Germinal center (tissue), 1 donor: ENCODE data around the gene STOM.

ENCODE experiments used
- DNase-seq: peaks from one replicate; pipeline ENCODE4 v3.0.0; 2012; ENCODE audit warnings: mixed read lengths, low spot score

STOM gene

DNA sequence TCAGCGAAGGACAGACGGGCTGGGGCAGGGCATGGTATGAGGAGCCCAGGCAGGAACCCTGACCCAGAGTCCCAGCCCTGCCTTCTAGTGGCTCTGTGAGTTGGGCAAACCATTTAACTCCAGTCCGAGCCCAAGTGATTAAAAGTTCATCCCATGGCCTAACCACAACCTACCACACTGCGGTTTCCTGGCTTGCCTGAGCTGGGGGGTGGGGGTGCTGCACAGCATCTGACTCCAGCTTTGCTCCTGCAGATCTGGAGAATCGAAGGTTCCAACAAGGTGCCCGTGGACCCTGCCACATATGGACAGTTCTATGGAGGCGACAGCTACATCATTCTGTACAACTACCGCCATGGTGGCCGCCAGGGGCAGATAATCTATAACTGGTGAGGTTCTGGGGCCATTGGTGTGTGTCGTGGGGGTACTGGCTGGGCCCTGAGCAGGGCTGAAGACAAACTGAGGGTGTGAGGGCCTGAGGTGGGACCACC, 49.0 kb downstream of the STOM start:
- DNase-seq, result no peak

DNA sequence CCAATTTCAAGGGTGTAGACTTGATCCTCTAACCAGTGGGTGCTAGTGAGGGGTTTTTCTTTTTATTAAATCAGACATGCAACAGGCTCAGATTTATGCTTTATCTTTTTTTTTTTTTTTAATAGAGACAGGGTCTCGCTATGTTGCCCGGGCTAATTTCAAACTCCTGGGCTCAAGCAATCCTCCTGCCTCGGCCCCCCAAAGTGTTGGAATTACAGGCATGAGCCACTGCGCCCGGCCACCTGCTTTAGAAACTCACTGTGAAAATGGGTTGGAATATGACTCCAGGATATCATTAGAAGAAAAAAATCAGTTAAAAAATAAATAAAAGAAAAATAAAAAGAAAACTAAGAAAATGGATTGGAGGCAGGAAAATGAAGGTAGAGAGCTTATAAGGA, 50.7 kb downstream of the STOM start:
- DNase-seq, result no peak

DNA sequence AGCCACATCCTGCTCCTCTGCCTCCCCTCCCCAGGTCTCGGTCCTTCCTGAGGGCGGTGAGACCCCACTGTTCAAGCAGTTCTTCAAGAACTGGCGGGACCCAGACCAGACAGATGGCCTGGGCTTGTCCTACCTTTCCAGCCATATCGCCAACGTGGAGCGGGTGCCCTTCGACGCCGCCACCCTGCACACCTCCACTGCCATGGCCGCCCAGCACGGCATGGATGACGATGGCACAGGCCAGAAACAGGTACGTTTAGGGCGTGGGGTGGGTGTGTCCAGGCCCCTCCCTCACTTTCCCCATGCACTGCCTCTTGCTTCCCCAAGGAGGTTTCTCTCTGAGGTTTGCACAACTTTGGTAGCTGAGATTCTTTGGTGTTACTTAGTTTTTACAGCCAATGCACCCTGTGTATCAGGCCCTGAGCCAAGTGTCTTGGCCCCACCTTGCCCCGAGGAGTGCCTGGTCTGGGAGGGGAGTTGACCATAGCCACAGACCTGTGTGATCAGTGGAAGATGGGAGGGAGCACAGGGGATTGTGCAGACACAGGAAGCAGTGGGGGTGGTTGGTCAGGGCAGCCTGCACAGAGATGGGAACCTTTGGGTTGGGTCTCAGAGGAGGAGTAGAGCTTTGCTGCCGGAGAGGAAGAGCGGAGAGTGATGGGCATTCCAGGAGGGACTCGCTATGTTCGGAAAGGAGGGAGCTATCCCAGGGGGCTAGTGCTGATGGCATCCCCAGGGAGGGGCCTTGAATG, 51.2 kb downstream of the STOM start:
- no peak for DNase-seq

DNA sequence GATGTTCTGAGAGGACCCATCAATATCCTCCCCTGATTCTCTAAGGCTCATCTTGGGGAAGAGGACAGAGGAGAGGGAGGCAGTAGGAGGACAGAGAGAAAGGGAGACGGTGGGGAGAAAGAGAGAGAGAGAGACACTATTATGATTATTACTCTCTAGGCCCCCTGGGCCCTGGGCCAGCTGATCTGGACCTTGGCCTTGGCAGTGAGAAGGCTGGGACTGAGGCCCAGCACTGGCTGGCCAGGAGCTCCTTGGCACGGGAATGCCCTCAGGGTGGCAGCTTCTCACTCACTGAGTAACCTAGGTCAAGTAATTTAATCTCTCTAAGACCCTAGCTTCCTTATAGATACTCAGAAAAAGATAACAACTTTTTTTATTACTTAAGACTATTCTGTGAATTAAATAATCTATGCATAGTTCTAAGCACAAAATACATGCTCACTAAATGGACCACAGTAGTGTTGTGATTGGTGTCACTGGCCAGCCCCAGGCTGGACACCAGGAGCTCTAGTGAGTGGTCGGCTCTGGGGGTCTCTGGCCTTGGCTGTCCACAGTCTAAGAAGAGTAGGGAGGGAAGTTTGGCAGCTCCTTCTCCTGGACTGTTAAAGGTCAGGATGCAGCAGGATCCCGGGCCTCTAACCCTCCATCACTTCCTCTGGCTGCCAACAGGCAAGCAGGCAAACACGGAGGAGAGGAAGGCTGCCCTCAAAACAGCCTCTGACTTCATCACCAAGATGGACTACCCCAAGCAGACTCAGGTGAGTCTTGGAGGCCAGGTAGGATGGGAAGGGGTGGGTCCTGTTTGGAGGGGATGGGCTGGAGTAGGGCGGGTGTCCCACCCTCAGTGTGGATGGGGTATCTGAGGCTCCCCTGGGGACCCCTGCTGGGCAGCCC, 52.1 kb downstream of the STOM start:
- no peak for DNase-seq

DNA sequence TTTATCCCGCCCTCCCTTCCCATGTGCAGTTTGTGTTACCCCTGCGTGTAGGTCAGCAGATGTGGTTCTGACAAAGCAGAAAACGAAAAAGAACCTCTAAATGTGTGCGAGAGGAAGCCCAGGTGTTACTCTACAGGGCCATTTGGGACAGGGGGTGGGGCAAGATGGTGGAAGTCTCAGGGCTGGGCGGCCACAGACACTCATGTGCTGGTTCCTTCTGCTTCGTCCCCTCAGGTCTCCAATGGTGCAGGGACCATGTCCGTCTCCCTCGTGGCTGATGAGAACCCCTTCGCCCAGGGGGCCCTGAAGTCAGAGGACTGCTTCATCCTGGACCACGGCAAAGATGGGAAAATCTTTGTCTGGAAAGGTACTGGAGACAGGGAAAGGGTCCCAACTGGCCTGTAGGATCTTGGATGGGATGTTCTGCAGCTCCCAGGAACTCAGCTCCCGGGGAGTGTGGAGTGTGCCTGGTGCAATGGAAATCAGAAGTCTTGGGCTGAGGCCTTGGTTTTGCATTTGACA, 53.1 kb downstream of the STOM start:
- DNase-seq, result no peak

DNA sequence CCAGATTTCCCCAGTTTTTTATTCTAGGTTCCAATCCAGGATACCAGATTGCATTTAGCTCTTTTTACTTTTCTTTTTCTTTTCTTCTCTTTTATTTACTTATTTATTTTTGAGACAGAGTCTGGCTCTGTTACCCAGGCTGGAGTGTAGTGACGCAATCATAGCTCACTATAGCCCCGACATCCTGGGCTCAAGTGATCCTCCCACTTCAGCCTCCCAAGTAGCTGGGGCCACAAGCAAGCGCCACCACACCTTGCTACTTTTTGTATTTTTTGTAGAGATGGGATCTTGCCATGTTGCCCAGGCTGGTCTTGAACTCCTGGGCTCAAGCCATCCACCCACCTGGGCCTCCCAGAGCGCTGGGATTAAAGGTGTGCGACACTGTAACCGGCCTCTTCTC, 53.7 kb downstream of the STOM start:
- DNase-seq, result no peak

DNA sequence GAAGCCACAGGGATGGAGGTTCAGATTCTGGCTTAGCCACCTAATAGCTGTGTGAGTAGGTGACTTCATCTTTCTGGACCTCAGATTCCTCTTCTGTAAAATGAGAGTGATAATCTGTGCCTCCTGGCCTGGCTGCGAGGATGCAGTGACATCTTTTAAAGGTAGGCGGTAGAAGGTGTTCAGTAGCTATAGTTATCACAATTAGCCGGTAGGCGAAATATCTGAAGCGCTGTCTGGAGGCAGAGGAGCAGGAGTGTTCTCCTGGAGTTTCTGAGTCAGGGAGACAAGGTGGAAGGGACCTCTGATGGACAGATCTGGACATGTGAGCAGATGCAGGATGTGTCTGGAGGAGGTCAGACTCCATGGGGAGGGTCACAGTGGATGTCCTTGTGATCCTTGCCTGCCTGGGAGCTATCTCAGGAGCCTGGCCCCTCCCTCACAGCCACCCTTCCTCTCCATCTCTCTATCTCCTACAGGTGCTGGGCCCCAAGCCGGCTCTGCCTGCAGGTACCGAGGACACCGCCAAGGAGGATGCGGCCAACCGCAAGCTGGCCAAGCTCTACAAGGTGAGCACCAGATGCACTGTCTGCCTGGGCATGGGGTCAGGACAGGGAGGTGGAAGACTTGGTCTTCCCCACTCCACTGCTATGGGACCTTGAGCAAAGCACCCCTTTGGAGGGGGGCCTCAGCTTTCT, 56.4 kb downstream of the STOM start:
- no peak for DNase-seq

DNA sequence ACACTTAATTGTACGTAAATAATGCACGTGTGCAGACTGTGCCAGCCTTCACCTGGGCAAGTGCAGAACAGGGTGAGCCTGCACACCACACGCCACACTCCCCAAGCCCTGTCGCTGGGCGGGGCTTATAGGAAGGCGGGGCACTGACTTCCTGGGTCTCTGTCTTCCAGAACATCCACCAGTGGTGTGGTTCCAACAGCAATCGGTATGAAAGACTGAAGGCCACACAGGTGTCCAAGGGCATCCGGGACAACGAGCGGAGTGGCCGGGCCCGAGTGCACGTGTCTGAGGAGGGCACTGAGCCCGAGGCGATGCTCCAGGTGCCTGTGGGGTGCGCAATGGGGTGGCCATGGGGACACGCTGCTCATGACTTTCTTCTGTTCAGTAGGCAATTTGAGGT, 57.9 kb downstream of the STOM start:
- DNase-seq, result no peak

DNA sequence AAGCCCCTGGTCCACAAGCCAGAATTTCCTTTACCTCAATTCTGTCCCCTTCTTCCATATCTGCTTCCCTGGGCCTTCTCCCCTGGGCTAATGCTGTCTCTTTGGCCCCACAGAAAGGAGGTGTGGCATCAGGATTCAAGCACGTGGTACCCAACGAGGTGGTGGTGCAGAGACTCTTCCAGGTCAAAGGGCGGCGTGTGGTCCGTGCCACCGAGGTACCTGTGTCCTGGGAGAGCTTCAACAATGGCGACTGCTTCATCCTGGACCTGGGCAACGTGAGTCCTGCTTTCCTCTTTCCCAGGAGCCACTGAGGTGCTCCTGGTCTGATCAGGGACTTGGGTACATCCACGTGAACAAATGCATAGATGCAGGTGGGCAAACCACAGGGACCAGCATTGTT, 59.5 kb downstream of the STOM start:
- DNase-seq, result no peak

DNA sequence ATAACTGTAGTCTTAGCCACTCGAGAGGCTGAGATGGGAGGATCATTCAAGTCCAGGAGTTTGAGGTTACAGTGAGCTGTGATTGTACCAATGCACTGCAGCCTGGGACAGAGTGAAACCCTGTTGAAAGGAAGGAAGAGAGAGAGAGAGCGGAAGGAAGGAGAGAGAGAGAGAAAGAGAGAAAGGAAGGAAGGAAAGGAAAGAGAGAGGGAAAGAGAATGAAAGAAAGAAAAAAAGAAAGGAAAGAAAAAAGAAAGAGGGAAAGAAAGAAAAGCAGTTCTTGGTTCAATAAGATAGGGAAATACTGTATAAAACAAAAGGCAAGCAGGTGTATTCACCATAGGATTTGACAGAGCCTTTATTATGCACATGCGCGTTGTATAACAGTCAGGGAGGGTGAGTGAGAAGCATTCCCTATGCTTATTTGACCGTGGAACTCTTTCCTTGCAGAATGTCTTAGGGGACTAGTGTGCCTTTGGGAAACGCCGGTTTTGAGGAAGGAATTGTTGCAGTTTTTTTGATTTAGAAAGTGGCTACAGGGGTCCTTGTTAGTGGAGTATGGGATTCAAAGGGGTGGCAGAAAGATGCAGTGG, 60.1 kb downstream of the STOM start:
- DNase-seq, result no peak

DNA sequence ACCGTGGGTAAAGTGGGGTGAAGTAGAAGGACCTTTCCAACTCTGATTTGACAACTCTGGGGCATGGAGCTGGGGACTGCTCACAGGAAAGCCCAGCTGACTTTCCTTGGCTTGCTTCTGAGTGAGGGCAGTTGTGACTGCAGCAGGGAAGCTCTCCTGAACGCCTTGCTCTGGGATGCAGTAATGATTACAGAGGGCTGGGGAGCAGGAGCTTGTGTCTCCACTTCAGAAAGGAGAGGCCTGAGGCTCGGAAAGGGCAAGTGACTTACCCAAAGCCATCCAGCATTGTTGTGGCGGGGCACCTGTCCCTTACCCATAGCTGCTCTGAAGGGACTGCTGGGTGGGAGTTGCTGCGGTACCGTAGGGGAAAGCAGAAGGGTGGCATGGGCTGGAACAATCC, 60.9 kb downstream of the STOM start:
- no peak for DNase-seq

DNA sequence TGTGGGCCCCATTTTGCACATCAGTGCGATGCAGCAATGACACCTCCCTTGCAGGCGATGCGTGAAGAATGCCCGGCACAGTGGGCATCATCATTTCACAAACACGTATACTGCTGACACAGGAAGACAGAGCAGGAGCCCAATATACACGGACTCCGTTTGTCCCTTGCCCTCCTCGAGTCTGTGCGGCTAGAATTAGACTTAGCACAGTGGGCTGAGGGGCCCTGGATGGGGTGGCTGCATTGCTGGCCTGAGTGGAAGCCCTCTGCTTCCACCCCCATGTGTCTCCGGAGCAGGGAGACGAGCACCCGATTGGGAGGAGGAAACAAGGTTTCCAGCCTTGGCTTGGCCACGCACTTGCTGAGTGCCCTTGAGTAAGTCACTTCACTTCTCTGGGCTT, 61.3 kb downstream of the STOM start:
- DNase-seq, result no peak

DNA sequence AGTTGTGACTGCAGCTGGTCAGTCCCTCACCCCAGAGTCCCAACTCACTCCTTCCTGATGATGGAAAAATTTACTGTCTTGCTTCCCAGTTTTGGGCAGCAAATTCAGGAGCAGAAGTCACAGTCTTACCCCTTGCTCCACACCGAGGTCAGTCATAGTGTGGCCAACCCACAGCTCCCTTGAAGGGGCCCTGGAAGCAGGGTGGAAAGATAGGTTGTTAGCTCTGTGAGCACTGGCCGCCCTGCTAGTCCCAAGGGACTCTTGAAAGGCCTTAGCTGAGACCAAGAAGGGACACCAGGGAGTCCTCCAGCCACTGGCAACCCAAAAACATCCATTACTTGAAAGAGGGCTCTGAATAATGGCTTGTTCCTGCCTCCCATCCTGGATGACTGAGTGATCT, 62.1 kb downstream of the STOM start:
- no peak for DNase-seq

DNA sequence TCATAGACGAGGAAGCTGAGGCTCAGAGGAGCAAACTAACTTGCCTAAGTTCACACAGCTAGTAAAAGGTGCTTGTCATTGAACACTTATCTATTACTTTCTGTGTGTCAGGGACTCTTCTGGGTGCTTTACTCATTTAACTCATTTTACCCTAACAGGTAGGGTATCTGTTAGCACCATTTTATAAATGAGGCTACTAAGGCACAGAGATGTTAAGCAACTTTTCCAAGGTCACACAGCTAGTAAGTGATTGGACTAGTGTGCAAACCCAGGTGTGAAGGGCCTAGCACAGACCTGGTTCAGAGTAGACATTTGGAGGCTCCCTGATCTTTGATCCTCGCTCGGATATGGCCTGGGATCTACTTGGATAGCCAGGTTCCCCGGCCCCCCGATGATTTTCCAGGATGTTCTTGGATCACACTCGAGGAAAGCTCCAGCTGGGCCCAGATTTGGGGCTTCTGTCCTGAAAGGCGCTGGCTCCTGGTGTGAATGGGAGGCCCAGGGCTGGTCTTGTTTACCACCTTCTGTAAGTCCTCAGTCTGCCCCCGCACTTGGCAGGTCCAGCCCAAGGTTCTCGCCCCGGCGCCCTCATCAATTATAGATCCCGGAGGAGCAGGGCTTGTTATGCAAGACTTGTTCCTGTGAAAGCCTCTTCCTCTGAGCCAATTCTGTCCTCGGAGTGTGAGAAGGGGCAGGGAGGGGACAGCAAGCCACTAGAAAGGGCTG, 64.6 kb downstream of the STOM start:
- DNase-seq, result no peak

DNA sequence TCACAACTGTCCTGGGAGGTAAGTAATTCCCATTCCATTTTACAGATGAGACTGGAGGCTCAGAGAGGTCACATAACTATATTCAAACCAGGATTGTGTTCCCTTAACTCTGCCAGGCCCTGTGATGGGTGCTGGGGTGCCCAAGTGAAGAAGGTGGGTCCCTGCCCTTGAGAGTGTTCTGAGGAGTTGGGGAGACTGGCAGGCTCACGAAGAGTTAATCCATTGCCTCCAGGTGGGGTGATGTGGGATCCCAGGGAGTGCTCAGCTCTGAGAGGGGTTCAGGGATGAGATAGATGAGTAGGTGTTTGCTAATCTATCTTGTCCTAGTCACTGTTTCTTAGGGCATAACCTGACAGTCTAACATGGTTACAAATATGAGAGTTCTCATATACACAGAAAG, 65.3 kb downstream of the STOM start:
- no peak for DNase-seq

DNA sequence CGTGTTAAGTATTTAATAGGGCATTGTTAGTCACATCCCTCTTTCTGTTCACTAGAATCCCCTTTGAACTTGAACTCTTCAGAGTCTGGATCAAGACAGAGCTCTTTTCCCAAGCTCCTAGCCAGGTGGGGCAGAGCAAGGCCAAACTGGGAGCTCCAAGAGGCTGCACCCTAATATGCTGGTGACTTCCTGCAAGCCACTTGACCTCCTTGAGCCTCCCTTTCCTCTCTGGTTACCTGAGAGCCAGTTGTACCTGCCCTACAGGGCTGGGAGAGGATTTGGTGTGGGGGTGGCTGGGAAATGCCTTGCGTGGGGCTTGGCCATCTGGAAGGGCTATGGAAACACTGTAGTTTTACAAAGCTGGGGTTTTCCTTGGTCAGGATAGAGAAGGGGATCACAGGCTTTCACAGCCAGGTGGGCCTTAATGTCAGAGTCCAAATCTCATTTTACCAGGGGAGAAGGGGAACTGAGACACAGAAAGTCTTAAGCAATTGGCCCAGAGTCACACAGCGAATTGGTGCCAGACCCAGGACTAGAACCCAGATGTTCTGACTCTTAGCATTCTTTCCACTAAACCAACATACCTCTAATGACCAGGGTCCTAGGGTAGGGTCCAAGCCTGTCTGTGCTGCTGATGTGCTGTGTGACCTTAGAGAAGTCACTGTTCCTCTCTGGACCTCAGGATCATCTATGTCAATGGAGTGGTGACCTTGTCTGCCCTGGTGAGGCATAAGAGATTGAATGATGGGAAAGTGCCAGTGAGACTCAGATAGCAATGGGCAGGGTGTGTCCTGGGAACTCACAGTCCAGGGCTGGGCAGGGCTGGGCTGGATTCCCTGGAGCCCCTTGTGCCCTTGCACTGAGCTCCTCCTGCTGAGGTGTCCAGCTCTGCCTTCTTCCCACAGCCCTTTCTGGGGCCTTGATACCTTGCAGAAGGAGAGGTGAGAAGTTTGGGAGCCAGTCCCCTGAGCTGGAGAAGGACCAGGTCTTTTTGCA, 66.3 kb downstream of the STOM start:
- DNase-seq, result no peak

DNA sequence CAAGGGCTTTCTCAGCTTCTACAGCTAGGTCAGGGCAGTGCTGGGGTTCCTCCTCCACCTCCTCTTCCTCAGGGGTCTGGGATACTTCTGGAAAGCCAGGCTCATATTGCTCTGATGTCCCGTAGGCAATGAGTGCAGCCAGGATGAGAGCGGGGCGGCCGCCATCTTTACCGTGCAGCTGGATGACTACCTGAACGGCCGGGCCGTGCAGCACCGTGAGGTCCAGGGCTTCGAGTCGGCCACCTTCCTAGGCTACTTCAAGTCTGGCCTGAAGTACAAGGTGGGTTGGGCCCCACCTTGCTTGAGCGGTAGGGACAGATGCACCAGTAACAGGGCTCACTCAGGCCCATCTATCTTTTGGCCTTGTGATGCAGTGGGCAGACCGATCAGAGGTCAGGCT, 67.3 kb downstream of the STOM start:
- DNase-seq, result no peak

DNA sequence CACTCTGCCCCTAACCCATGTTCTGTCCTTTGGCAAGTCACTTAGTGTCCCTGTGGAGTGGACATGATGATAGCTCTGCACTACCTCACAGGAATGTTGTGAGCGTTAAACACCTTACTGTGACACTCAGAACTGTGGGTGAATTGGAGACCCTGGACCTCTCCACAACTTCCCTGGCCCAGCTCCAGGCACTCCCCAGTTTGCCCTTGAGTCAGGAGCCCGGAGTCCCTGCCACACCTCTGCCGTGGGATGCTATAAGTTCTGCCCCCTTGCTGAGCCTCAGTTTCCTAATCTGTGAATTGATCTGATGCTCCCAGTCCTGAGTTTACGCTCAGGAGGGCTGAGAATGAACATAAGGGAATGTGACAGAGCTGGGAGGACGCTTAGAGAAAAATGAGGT, 67.7 kb downstream of the STOM start:
- no peak for DNase-seq

DNA sequence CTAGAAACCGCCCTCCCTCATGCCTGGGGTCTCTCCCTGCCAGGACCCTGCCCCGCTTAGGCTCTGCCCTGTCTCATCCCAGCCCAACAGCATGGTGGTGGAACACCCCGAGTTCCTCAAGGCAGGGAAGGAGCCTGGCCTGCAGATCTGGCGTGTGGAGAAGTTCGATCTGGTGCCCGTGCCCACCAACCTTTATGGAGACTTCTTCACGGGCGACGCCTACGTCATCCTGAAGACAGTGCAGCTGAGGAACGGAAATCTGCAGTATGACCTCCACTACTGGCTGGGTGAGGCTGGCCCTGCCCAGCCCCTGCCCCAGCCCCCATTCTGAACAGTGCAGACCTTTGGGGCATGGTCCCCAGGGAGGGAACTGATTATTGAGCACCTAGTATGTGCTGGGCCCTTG, 68.2 kb downstream of the STOM start:
- no peak for DNase-seq
